ENCODE measurements around the gene PLEKHG5. TPM values are rescaled to one million over a fixed set of nuclear protein-coding genes. Genes with fewer than 3 reads are reported as not detected.
A peak's percentile ranks its signal among the peaks of the same experiment; 100 is the strongest.
"Not testable (repeated sequence)": the region's sequence is repeated elsewhere in the genome, so short reads cannot be mapped to it uniquely, and the experiment has no call there.

The PLEKHG5 gene
- total RNA-seq, 2 donors from 2014 or later = 7.0 to 7.9 TPM

DNA sequence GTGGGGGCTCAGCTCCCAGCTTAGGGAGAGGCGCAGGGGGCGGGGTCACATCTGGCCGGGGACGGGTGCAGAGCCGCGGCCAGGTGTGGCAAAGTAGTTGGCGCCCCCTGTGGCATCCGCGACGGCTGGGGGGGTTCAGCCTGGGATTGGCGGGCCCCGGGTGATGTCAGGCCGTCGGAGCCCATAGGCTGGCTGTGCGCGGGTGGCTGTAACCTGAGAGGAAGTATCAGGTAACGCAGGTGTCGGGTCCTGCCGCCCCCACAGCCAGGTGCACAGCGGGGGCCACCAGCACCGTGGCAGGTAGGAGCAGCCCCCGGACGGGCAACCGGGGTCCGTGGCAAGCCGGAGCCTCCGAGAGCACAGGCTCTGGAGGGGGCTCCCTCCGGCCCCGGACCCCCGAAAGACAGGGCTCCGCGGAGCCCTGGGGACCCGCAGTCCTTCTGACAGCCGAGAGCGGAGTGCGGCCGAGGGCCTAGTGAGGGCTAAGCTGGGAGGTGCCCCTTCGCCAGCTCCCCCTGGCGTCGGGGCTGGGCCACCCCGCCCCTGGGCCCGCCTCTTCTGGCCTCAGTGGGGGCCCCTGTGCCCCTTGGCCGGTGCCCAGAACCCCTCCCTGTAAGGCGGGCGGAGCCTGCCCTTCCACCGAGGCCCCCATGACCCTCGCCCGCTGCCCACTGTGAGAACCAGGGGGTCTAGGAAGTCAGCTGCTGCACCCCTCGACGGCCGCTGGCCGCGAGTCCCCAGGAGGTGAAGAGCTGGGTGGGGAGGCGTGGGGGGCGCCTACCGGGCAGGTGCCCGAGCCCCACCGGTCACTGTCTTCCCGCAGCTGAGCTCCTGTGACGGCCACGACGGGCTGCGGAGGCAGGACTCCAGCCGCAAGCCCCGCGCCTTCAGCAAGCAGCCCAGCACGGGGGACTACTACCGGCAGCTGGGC is 43.4 kb downstream of the PLEKHG5 start:
- H3K27me3 ChIP-seq = peaks cover 14 to 29% of the 10 kb centered on the region in 2 donors
- no peaks in the 10 kb centered on the region for H3K36me3 ChIP-seq
- no peak overlapping the region for H3K27ac ChIP-seq
- TF ChIP-seq, protein P1, sequence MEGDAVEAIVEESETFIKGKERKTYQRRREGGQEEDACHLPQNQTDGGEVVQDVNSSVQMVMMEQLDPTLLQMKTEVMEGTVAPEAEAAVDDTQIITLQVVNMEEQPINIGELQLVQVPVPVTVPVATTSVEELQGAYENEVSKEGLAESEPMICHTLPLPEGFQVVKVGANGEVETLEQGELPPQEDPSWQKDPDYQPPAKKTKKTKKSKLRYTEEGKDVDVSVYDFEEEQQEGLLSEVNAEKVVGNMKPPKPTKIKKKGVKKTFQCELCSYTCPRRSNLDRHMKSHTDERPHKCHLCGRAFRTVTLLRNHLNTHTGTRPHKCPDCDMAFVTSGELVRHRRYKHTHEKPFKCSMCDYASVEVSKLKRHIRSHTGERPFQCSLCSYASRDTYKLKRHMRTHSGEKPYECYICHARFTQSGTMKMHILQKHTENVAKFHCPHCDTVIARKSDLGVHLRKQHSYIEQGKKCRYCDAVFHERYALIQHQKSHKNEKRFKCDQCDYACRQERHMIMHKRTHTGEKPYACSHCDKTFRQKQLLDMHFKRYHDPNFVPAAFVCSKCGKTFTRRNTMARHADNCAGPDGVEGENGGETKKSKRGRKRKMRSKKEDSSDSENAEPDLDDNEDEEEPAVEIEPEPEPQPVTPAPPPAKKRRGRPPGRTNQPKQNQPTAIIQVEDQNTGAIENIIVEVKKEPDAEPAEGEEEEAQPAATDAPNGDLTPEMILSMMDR (IDR thresholded peaks at IDR 0.05) = no peak
- H3K9me3 ChIP-seq = no peaks in the 10 kb centered on the region
- DNase-seq (ENCODE audit: low spot score) = no peak
- peaks cover 0 to 28% of the 10 kb centered on the region in 2 donors for H3K4me1 ChIP-seq
- peak overlapping the region in 1 of 2 donors; percentile 34 for H3K4me3 ChIP-seq

DNA sequence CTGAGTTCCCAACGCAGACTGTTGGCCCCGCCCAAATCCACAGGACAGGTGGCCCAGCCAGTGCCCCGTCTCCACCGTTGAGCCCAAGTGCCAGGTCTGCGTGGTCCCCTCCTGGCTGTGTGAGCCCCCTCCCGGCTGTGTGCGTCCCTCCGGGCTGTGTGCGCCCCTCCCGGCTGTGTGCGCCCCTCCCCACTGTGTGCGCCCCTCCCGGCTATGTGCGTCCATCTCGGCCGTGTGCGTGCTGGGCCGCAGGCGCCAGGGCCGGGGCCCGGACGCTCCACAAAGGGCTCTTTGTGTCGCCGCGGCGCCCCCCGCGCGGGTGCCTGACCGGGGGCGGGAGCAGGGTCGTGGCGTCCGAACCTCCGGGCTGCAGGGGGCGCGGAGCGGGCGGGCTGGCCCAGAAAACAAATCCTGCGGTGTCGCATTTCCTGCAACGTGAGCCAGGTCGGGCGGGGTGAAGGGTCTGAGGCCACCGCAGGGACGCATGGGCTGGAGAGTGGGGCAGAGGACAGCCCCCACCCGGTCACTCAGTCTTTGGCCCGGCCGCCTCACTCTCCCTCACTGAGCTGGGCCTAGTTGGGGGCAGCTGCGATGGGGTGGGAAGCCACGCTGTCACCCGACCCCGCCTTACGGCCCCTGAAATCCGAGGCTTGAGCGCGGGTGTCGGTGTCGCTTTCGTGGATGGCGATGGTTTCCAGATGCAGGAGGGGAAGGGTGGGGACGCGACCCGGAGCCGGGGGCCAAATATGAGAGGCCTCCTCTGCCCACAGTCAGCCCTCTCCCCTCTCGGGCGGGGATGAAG is 44.2 kb downstream of the PLEKHG5 start:
- TF ChIP-seq, protein P1 (IDR thresholded peaks at IDR 0.05) = no peak
- no peak overlapping the region for H3K4me3 ChIP-seq
- DNase-seq (ENCODE audit: low spot score) = no peak

DNA sequence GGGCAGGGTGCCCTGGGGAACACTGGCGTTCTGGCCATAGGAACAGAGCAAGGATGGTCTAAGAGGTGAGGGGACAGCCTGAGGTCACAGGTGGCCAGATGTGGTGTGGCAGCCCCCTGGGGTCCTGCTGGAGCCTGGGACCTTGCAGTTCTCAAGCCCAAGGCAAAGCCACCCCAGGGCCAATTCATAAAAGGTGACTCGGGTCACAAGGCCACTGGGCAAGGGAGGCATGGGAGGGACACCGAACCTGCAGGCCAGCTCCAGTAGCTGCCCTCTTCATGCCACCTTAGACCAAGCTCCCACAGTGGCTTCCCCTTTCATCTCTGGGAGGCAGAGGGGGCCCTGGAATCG is 44.8 kb downstream of the PLEKHG5 start:
- H3K27me3 ChIP-seq = peaks cover 14 to 29% of the 10 kb centered on the region in 2 donors
- H3K4me1 ChIP-seq = peaks cover 0 to 28% of the 10 kb centered on the region in 2 donors
- no peak overlapping the region for H3K4me3 ChIP-seq
- H3K36me3 ChIP-seq = no peaks in the 10 kb centered on the region
- TF ChIP-seq, protein P1 (IDR thresholded peaks at IDR 0.05) = no peak
- H3K9me3 ChIP-seq = no peaks in the 10 kb centered on the region
- no peak for DNase-seq (ENCODE audit: low spot score)
- H3K27ac ChIP-seq = no peak overlapping the region

More for the DNA sequence above, 44.2 kb downstream of the PLEKHG5 start:
- H3K4me1 ChIP-seq = peaks cover 0 to 28% of the 10 kb centered on the region in 2 donors
- peaks cover 14 to 29% of the 10 kb centered on the region in 2 donors for H3K27me3 ChIP-seq
- H3K27ac ChIP-seq = no peak overlapping the region
- no peaks in the 10 kb centered on the region for H3K9me3 ChIP-seq
- no peaks in the 10 kb centered on the region for H3K36me3 ChIP-seq

DNA sequence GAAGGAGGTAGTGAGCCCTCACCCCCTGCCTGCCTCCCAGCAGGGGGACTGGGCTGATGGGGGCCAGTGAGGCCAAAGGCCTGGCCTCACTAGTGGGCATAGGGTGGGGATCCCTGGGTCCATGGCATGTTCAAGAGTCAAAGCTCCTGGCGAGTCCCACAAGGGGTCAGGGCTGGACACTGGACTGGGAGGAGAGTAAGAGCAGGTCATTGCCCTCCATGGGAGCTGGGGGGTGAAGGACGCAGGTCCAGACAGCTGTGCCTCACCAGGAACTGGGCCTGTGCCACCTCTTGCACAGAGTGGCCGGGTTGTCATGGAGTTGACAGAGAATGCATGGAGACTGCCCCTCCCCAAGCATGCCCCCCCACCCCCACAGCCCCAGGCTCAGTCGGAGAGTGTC is 45.5 kb downstream of the PLEKHG5 start:
- H3K4me3 ChIP-seq; H3K36me3 ChIP-seq; DNase-seq (ENCODE audit: low spot score); H3K9me3 ChIP-seq; H3K27ac ChIP-seq: not testable (repeated sequence)
- peaks cover 0 to 28% of the 10 kb centered on the region in 2 donors for H3K4me1 ChIP-seq
- peaks cover 15 to 29% of the 10 kb centered on the region in 2 donors for H3K27me3 ChIP-seq

DNA sequence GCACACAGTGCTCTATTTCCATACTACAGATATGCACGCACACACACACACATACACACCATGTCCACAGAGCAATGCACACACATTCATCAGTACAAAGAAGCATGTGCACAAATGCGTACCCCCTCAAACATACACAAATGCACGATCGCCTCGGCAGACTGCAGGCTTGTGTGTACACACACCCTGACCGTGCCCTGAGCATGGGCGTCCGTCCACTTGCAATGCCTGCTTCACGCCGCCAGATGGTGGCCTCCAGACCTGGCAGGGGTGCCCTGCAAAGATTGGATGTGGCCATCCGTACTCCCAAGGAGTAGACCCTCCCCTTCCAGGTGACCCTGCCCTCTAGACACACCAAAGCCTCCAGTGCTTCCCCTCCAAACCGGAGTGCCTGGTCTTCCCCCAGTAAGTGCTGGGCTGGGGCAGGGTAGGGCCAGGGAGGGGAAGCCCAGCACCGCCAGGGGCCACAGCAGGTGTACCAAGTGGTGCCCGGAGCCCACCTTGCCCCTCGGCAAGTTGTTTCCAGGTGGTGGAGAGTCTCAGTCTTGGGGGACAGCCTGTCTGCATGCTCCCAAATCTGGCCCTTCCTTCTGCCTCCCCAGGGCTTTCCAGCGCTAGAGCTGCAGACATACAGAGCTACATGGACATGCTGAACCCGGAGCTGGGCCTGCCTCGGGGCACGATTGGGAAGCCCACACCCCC is 46.3 kb downstream of the PLEKHG5 start:
- no peaks in the 10 kb centered on the region for H3K9me3 ChIP-seq
- TF ChIP-seq, protein P1 (IDR thresholded peaks at IDR 0.05) = peak in 1 of 2 donors; percentile 70
- H3K27ac ChIP-seq = no peak overlapping the region
- H3K4me1 ChIP-seq = peaks cover 0 to 33% of the 10 kb centered on the region in 2 donors
- no peaks in the 10 kb centered on the region for H3K36me3 ChIP-seq
- H3K4me3 ChIP-seq = no peak overlapping the region
- no peak for DNase-seq (ENCODE audit: low spot score)
- H3K27me3 ChIP-seq = peaks cover 17 to 34% of the 10 kb centered on the region in 2 donors
